Stimulated activated naive B cell treated with anti-CD40 and anti-IgM and Interleukin-4, amounts not matched to agents 10 μg/mL and 1 μg/mL and 100 μg/mL, for 72 hours (primary cell): ENCODE results near the gene CFAP46.
"Not testable (repeated sequence)": the region's sequence is repeated elsewhere in the genome, so short reads cannot be mapped to it uniquely, and the experiment has no call there.

ENCODE experiments used
- ATAC-seq, 2 donors: fragments of 150-1000 bp; cut with Tn5 transposase; replicated peaks; 2 replicates each; pipeline ENCODE4 v1.10.0; 2021; ENCODE audit warnings: moderate library complexity in 1 of 2
- DNase-seq: peaks from one replicate; pipeline ENCODE4 v3.0.0; 2021
- H3K27ac Mint-ChIP-seq: one replicate; pipeline ENCODE4 v1.8.0; 2022; ENCODE audit warnings: mild to moderate bottlenecking, mixed read lengths
- H3K27me3 Mint-ChIP-seq, 2 donors: one replicate each; pipeline ENCODE4 v1.8.0; 2022; ENCODE audit warnings: mixed read lengths in 2 of 2
- H3K36me3 Mint-ChIP-seq, 2 donors: one replicate each; pipeline ENCODE4 v1.8.0; 2022; ENCODE audit warnings: mixed read lengths in 2 of 2, mild to moderate bottlenecking in 1 of 2
- H3K4me1 Mint-ChIP-seq, 2 donors: one replicate each; pipeline ENCODE4 v1.8.0; 2022; ENCODE audit warnings: mixed read lengths in 2 of 2, mild to moderate bottlenecking in 1 of 2
- H3K4me3 Mint-ChIP-seq, 2 donors: one replicate each; pipeline ENCODE4 v1.8.0; 2022; ENCODE audit warnings: mild to moderate bottlenecking in 2 of 2, mixed read lengths in 2 of 2, moderate library complexity in 1 of 2
- H3K9me3 Mint-ChIP-seq, 2 donors: one replicate each; pipeline ENCODE4 v1.8.0; 2022; ENCODE audit warnings: mixed read lengths in 2 of 2, mild to moderate bottlenecking in 1 of 2

CFAP46 gene

DNA sequence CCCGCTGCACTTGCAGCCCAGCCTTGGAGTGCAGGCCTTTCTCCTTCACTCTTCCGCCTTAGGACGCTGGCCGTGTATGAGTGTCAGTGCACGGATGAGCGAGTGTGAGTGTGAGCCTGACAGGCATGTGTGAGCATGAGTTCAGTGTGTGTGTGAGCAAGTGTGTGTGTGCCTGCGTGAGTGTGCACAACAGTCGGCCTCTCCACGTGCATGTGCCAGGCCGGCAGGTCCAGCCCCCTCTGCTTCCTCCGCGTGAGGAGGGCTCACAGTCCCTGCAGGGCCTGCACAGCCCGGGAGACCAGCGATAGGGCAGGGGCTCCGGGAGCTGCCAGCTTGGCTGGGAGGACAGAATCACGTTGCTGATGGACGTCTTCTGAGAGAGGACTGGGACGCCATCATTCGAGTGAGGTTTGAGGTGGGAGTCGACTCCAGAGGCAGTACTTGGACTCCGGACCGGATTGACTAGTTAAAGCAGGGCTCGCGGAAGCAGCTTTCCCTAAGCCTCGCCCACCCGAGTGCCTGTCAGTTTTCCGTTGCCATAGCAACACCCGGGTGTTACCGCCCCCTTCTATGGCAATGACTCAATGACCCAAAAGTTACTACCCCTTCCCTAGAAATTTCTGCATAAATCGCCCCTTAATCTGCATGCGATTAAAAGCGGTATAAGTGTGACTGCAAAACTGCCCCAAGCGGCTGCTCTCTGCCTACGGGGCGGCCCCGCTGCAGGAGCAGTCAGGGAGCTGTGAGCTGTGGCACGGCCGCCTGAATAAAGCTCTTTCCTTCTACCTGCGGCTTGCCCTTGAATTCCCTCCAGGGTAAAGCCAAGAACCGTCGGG, 19.6 kb upstream of the CFAP46 start:
- Mint-ChIP-seq H3K27me3 (peaks cover 51 to 53% of the 10 kb centered on the region in 2 donors), H3K4me1 (peaks cover 24% of the 10 kb centered on the region in 2 donors), H3K27ac (peak overlapping the region; percentile 88), H3K36me3 (peaks cover 0 to 2% of the 10 kb centered on the region in 2 donors), H3K4me3 (peak overlapping the region; percentile 89 to 91), H3K9me3 (peaks cover 2 to 4% of the 10 kb centered on the region in 2 donors)
- DNase-seq (peak; percentile 81), ATAC-seq (peak; percentile 90 to 91)

DNA sequence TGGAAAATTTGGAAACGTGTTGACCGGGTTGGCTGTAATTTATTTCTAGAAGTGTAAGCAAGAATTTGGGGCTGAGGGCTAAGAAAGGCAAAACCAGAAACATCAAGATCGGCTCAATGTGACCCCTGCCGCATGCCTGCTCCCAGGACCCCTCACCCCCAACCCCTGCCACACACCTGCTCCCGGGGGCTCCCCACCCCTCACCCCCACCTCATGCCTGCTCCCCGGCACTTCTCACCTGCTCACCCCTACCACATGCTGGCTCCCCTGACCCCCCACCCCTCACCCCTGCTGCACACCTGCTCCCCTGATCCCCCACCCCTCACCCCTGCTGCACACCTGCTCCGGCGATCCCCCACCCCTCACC, 19.0 kb upstream of the CFAP46 start:
- no peak overlapping the region for H3K27ac Mint-ChIP-seq
- peaks cover 1 to 3% of the 10 kb centered on the region in 2 donors for H3K9me3 Mint-ChIP-seq
- peaks cover 24% of the 10 kb centered on the region in 2 donors for H3K4me1 Mint-ChIP-seq
- ATAC-seq = no peak
- H3K27me3 Mint-ChIP-seq = peaks cover 49 to 51% of the 10 kb centered on the region in 2 donors
- no peak for DNase-seq
- H3K4me3 Mint-ChIP-seq = peak overlapping the region; percentile 17 to 25
- peaks cover 0 to 2% of the 10 kb centered on the region in 2 donors for H3K36me3 Mint-ChIP-seq

DNA sequence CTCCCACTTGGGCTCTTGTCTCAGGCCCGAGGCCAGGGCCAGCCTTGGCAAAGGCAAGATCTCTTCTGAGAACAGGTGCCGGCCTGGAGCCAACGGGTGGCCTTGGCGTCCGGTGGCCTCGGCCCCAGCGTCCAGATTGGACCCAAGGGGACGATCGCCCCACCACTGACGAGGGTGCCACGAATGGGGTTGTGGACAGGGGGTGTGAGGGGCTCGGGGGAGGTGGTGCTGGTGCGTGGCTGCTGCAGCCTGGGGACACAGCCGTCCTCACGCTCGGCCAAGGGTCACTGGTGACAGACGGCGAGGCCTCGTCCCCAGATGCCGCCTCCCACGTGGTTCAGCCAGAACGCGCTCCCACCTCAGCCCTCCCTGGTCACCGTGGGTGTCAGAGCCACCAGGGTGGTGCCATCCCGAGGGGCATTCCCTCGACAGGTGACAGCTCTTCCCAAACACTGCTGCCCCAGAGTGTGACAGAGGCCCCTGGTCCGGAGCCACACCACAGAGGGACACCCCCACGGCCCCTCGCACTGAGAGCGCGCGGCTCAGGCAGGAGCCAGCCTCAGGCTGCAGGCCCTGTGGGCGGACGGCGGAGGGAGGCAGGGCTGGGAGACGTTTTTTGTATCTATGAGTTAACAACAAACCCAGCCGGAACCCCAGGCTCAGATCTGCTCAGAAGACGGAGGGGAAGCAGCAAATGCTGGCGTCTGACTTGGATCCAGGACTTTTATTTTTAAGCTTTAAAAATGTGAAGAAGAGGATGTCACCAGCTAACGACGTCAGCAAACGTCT, 18.5 kb upstream of the CFAP46 start:
- Mint-ChIP-seq H3K4me3 (peak overlapping the region; percentile 17 to 25), H3K4me1 (peaks cover 24% of the 10 kb centered on the region in 2 donors), H3K27me3 (peaks cover 44 to 45% of the 10 kb centered on the region in 2 donors), H3K36me3 (peaks cover 0 to 2% of the 10 kb centered on the region in 2 donors), H3K9me3 (no peaks in the 10 kb centered on the region), H3K27ac (no peak overlapping the region)
- ATAC-seq = no peak
- DNase-seq = no peak

DNA sequence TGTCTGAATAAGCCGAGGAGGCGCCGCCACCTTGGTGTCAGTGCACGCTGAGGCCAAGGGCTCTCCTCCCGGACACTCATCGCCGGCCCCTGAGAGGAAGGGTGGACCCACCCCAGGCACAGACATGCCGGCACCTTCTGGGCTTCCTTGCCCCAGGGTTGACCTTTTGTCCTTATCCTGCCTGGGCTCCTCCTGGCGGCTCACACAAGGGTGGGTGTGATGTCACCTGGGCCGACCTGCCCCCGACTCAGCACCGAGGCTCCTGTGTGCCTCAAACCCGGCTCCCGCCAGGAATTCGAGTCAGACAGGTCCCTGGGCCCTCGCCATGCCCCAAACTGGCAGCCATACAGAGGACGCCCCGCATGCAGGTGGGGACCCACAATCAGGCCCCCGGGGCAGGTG, 17.7 kb upstream of the CFAP46 start:
- no peak overlapping the region for H3K4me3 Mint-ChIP-seq
- H3K36me3 Mint-ChIP-seq = peaks cover 0 to 2% of the 10 kb centered on the region in 2 donors
- ATAC-seq = no peak
- H3K27me3 Mint-ChIP-seq = peaks cover 36 to 39% of the 10 kb centered on the region in 2 donors
- no peak overlapping the region for H3K27ac Mint-ChIP-seq
- no peak for DNase-seq
- H3K4me1 Mint-ChIP-seq = peaks cover 20 to 24% of the 10 kb centered on the region in 2 donors
- H3K9me3 Mint-ChIP-seq = no peaks in the 10 kb centered on the region

DNA sequence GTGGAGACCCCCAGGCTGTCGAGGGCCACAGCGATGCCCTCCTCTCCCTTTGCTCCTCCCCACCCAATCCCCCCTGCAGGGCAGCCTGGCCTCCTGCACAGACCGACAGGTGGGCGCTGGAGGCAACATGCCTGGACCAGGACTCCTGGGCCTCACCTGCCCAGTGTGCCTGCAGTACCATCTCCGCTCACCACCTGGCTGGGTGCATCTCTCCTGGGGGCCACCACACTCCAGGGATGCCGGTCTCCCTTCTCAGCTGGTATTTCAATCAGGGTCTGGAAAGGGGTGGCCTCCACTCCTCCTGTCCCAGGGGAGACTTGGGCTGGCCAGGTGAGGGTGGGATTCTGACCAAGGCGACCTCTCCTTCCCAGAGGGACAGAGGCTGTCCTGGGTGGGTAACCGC, 17.2 kb upstream of the CFAP46 start:
- DNase-seq = no peak
- no peak overlapping the region for H3K27ac Mint-ChIP-seq
- peaks cover 16 to 24% of the 10 kb centered on the region in 2 donors for H3K4me1 Mint-ChIP-seq
- no peaks in the 10 kb centered on the region for H3K9me3 Mint-ChIP-seq
- H3K4me3 Mint-ChIP-seq = no peak overlapping the region
- peaks cover 35 to 38% of the 10 kb centered on the region in 2 donors for H3K27me3 Mint-ChIP-seq
- no peak for ATAC-seq
- peaks cover 0 to 2% of the 10 kb centered on the region in 2 donors for H3K36me3 Mint-ChIP-seq

DNA sequence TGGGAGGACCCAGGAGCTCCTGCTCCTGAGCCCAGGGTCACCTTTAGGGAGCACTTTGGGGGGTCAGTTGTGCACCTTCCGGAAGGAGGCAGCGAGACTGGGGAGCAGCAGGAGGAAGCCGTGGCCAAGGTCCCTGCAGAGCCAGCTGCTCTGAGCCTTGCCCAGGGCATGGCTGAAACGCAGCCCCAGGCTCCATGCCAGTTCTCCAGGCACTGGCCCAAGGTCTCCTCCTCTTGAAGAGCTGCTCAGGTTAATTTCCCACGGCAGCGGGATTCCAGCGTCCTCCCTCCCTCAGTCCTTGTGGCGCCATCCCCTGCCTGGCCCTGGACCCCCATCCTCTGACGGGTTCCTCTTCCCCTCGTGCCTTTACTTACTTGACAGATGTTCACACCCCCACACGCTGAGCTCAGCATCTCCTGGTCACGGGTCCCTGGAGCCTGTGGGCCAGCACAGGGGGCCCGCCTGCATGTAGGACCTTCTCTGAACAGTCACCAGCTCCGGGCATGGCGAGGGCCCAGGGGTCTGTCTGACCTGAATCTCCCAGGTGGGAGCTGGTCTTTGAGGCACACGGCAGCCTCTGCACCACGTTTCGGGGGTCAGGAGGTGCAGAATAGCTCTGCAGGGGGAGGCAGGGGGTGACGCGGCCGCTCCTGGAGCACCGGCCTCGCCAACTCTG, 16.7 kb upstream of the CFAP46 start:
- no peak overlapping the region for H3K4me3 Mint-ChIP-seq
- peaks cover 16 to 24% of the 10 kb centered on the region in 2 donors for H3K4me1 Mint-ChIP-seq
- ATAC-seq = no peak
- H3K9me3 Mint-ChIP-seq = no peaks in the 10 kb centered on the region
- H3K36me3 Mint-ChIP-seq = peaks cover 0 to 2% of the 10 kb centered on the region in 2 donors
- DNase-seq = no peak
- H3K27me3 Mint-ChIP-seq = peaks cover 37 to 40% of the 10 kb centered on the region in 2 donors
- H3K27ac Mint-ChIP-seq = no peak overlapping the region

DNA sequence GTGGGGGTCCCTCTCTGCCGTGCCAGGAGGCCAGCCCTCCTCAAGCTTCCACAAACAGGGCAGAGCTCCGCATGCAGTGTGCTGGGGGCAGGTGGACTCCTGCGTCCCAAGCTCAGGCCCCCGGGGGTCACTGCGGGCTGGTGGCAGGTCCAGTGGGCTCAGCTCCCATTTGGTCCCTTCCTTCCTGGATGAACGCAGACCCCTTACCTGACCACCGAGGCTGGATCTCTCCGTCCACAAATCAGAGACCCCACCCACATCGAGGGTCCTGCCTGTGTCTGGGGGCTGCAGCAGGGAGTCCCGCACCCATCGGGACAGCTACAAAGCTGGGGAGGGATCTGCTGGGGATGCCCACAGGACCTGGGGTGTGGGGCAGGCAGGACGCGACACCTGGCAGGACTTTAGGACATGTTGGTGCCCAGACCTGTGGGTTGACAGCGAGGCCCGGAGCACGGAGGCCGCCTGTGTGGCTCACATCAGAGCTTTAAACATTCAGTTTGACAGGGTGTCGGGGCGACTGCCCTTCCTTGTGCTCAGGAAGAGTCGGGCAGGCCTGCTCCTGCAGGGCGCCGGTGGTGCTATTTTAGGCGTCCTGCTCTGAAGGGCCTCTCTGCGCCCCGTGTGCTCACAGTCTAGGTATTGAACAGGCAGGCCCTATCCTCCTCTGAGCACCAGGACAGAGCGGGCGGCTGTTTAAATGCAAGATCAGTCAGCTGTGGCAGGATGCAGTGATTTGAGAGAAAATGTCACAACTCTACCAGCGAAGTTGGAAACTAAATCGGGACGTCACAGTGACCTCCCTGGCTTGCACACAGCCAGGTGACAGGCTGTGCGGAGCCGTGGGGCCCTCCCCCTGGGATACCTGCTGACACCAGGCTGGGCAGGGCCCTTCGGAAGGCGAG, 15.9 kb upstream of the CFAP46 start:
- H3K36me3 Mint-ChIP-seq = peaks cover 0 to 2% of the 10 kb centered on the region in 2 donors
- H3K27ac Mint-ChIP-seq = no peak overlapping the region
- ATAC-seq = no peak
- no peak overlapping the region for H3K4me3 Mint-ChIP-seq
- peaks cover 32 to 36% of the 10 kb centered on the region in 2 donors for H3K27me3 Mint-ChIP-seq
- H3K4me1 Mint-ChIP-seq = peaks cover 12 to 16% of the 10 kb centered on the region in 2 donors
- H3K9me3 Mint-ChIP-seq = no peaks in the 10 kb centered on the region
- no peak for DNase-seq

DNA sequence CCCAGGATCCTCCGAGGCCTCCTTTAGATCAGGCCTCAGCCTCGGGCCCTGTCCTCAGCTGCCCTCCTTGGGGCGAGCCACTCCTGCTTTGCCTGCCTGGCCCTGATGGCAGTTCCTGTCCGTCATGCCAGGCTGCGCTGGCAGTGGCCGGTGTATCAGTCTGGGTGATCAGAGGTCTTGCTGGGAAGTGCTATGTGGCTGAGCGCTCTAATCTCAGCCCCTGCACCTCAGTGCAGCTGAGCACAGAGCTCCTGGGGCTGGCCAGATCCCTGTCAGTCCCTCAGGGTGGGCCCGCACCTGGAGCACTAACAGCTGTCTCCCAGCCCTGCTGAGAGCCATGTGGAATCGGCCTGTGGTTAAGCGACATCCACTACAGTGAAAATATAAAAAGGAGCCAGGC, 14.8 kb upstream of the CFAP46 start:
- H3K36me3 Mint-ChIP-seq = no peaks in the 10 kb centered on the region
- ATAC-seq = no peak
- H3K4me3 Mint-ChIP-seq = no peak overlapping the region
- no peaks in the 10 kb centered on the region for H3K9me3 Mint-ChIP-seq
- no peak overlapping the region for H3K27ac Mint-ChIP-seq
- peaks cover 29 to 39% of the 10 kb centered on the region in 2 donors for H3K27me3 Mint-ChIP-seq
- H3K4me1 Mint-ChIP-seq = peaks cover 5% of the 10 kb centered on the region in 2 donors
- no peak for DNase-seq

DNA sequence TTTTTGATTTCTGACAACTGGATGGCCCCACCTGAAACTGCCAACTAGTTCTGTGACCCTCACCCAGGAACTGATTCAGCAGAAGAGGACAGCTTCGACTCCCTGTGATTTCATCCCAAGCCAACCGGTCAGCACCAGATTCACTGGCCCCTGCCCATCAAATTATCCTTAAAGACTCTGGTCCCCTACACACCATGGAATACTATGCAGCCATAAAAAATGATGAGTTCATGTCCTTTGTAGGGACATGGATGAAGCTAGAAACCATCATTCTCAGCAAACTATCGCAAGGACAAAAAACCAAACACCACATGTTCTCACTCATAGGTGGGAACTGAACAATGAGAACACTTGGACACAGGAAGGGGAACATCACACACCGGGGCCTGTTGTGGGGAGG, 13.9 kb upstream of the CFAP46 start:
- not testable (repeated sequence) for H3K36me3 Mint-ChIP-seq, ATAC-seq, DNase-seq, H3K4me3 Mint-ChIP-seq, H3K4me1 Mint-ChIP-seq, H3K27ac Mint-ChIP-seq, H3K9me3 Mint-ChIP-seq
- H3K27me3 Mint-ChIP-seq = peaks cover 35 to 39% of the 10 kb centered on the region in 2 donors

DNA sequence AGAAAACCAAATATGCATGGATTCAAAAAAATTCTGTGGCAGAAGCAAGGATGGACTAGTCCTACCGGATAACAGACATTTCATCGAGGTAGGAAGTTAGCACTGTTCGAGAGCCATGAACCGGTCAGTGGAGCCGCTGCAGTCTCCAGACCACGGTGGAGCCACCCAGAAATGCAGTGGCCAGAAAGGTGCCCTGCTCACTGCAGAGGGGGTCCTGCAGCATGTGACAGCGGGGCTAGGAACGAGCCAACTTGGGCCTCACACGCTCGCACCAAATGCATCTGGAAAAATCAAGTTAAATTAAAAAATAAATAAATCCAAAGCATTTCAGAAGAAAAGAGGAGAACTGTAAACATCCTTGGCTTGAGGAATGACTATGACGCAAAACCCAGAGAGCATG, 13.1 kb upstream of the CFAP46 start:
- no peak for DNase-seq
- no peaks in the 10 kb centered on the region for H3K9me3 Mint-ChIP-seq
- no peaks in the 10 kb centered on the region for H3K36me3 Mint-ChIP-seq
- H3K27ac Mint-ChIP-seq = no peak overlapping the region
- H3K27me3 Mint-ChIP-seq = peaks cover 38 to 43% of the 10 kb centered on the region in 2 donors
- ATAC-seq = no peak
- peaks cover 0 to 2% of the 10 kb centered on the region in 2 donors for H3K4me1 Mint-ChIP-seq
- no peak overlapping the region for H3K4me3 Mint-ChIP-seq

DNA sequence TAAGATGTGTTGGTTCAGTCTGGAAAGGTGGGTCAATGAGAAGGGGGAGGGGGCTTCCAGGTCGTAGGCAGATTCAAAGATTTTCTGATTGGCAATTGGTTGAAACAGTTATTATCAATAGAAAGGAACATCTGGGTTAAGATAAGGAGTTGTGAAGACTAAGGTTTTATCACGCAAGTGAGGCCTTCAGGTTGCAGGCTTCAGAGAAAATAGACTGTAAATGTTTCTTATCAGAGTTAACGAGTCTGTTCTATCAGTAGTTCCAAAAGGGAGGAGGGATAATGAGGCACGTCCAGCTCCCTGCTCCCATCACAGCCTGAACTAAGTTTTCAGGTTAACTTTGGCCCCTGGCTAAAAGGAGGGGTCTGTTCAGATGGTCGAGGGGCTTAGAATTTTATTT, 11.1 kb upstream of the CFAP46 start:
- no peak for DNase-seq
- no peaks in the 10 kb centered on the region for H3K9me3 Mint-ChIP-seq
- peaks cover 38 to 54% of the 10 kb centered on the region in 2 donors for H3K27me3 Mint-ChIP-seq
- H3K4me3 Mint-ChIP-seq = no peak overlapping the region
- no peak overlapping the region for H3K27ac Mint-ChIP-seq
- no peak for ATAC-seq
- H3K4me1 Mint-ChIP-seq = peaks cover 0 to 2% of the 10 kb centered on the region in 2 donors
- H3K36me3 Mint-ChIP-seq = no peaks in the 10 kb centered on the region

DNA sequence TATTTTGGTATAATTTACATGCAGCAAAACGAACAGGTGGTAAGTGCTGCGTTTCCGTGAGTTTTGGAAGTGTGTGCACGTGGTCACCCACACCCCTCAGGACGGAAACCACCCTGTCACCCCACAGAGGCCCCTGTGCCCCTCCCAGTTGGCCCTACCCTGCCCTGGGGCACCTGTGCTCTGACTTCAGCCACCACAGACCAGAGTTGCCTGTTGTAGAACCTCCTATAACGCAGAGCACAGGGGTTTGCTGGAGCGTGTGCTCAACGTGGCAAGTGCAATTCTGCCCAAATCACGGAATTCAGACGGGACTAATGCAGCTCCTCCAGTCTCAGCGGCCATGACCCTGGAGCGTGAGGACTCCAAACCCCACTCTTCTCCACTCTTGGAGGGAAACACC, 9.6 kb upstream of the CFAP46 start:
- no peak for ATAC-seq
- Mint-ChIP-seq H3K4me3 (no peak overlapping the region), H3K4me1 (peaks cover 0 to 2% of the 10 kb centered on the region in 2 donors), H3K36me3 (no peaks in the 10 kb centered on the region), H3K27ac (no peak overlapping the region), H3K27me3 (peaks cover 42 to 56% of the 10 kb centered on the region in 2 donors), H3K9me3 (peaks cover 4% of the 10 kb centered on the region in 2 donors)
- no peak for DNase-seq

DNA sequence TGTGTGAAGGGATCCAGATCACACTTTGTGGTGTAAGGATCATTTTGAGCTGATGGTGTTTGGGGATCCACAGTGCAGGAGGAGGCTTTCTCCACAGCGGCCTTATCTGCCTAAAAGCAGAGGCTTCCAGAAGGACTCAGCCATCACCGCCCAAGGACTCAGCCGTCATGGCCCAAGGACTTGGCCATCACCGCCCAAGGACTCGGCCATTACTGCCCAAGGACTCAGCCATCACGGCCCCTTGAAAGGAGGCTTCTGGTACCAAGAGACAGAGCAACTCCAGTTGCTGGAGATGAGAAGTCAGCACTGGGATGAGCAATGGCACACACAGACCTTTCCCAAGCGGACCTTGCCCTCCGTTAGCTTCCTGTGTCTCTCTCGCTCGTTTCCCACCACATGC, 6.0 kb upstream of the CFAP46 start:
- no peaks in the 10 kb centered on the region for H3K36me3 Mint-ChIP-seq
- DNase-seq = no peak
- H3K4me3 Mint-ChIP-seq = no peak overlapping the region
- H3K27ac Mint-ChIP-seq = no peak overlapping the region
- peaks cover 0 to 2% of the 10 kb centered on the region in 2 donors for H3K4me1 Mint-ChIP-seq
- peaks cover 62 to 79% of the 10 kb centered on the region in 2 donors for H3K27me3 Mint-ChIP-seq
- H3K9me3 Mint-ChIP-seq = peaks cover 4% of the 10 kb centered on the region in 2 donors
- ATAC-seq = no peak
